Measurements from ENCODE around the gene CAPG.

GRCh38 chr2:85437488-85438200 lies 27.5 kb upstream of the CAPG start:
- TF ChIP-seq POLR2AphosphoS5 (IDR thresholded peaks at IDR 0.05): peak; percentile 58 to 89
- TF ChIP-seq CTCF (IDR thresholded peaks at IDR 0.05): peak in 1 of 6 experiments; percentile 16
- peak in 3 of 4 donors; percentile 64 to 96 (median 69) for TF ChIP-seq POLR2A (IDR thresholded peaks at IDR 0.05)

All from upper lobe of left lung (tissue), 4 donors.